ENCODE data around the gene C22orf39.

DNA sequence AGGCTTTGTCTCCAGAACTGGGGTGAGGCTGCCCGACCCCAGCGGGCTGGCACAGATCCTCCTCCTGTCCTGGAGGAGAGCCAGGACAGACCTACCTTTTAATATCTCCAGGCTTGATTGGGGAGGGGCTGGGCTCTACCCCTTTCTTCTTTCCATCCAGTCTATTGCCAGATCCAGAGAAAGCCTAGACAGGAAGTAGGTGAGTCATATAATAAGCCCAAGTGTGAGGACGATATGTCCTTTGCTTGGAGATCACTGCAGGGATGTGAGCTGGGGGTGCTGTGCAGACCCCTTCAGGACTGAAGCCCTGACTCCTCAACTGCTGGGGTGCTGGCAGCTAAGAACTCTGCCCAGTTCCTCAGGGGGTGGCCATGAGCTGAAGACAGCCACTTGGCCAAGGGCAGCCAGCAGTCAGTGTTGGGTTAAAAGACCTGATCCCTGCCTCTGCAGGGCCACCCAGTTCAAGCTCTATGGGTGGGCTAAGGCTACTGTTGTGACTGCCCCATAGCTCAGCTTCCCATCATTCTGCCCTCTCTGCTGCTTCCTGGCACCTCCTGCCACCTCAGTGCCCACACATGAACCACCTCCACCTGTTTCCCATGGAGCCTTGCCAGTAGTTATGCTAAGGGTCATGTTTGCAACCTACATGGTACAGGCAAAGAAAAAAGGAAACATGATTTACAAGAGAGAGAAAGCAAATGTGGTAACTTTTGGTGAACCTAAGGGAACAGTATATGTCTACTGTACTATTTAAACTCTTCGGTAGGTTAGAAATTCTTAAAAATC is 8.3 kb upstream of the C22orf39 start:
- TF ChIP-seq, protein P1, sequence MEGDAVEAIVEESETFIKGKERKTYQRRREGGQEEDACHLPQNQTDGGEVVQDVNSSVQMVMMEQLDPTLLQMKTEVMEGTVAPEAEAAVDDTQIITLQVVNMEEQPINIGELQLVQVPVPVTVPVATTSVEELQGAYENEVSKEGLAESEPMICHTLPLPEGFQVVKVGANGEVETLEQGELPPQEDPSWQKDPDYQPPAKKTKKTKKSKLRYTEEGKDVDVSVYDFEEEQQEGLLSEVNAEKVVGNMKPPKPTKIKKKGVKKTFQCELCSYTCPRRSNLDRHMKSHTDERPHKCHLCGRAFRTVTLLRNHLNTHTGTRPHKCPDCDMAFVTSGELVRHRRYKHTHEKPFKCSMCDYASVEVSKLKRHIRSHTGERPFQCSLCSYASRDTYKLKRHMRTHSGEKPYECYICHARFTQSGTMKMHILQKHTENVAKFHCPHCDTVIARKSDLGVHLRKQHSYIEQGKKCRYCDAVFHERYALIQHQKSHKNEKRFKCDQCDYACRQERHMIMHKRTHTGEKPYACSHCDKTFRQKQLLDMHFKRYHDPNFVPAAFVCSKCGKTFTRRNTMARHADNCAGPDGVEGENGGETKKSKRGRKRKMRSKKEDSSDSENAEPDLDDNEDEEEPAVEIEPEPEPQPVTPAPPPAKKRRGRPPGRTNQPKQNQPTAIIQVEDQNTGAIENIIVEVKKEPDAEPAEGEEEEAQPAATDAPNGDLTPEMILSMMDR (IDR thresholded peaks at IDR 0.05) = no peak
- no peak for TF ChIP-seq POLR2A (IDR thresholded peaks at IDR 0.05)
